K562 (cell line): ENCODE data around the gene AP2M1. TPM values are rescaled to one million over a fixed set of nuclear protein-coding genes. Genes with fewer than 3 reads are reported as not detected.
A peak's percentile ranks its signal among the peaks of the same experiment; 100 is the strongest.

Experiments used
- CHD7 ChIP-seq: fragments of 200-600 bp; sonication (generic); IDR thresholded peaks from one replicate; pipeline ENCODE4 v1.6.1; 2012; ENCODE audit warnings: mild to moderate bottlenecking, low read depth, low read length, inconsistent platforms
- CTCF ChIP-seq, 3 experiments: IDR thresholded peaks in 2 of 3; conservative IDR thresholded peaks in 1 of 3; 2 replicates each; pipeline ENCODE4 v1.5.1; 2011 to 2012; ENCODE audit warnings: low read length in 3 of 3, mild to moderate bottlenecking in 3 of 3, control low read depth in 2 of 3, improper control_type of control experiment in 1 of 3, inconsistent platforms in 1 of 3, low read depth in 1 of 3, mixed read lengths in 1 of 3, moderate library complexity in 1 of 3; ENCODE audit not compliant: insufficient read depth in 2 of 3
- MAX ChIP-seq: sonication (generic); formaldehyde crosslinking; IDR thresholded peaks from 2 replicates; pipeline ENCODE4 v1.9.0; 2022; ENCODE audit warnings: mild to moderate bottlenecking, missing genetic modification reagents
- PHB ChIP-seq: fragments of 250-450 bp; sonication (Bioruptor Pico); IDR thresholded peaks from 2 replicates; pipeline ENCODE4 v1.5.0; 2021
- PRDM10 ChIP-seq: fragments of 450-650 bp; IDR thresholded peaks from 2 replicates; pipeline ENCODE4 v1.6.1; 2018; ENCODE audit not compliant: partially characterized antibody
- TFAM ChIP-seq: fragments of 250-450 bp; sonication (Bioruptor Pico); conservative IDR thresholded peaks from 2 replicates; pipeline ENCODE4 v1.5.0; 2021; ENCODE audit warnings: mild to moderate bottlenecking, moderate library complexity
- ZNF133 ChIP-seq: fragments of 250-450 bp; sonication (Bioruptor Pico); IDR thresholded peaks from 2 replicates; pipeline ENCODE4 v1.4.0; 2020; ENCODE audit warnings: mild to moderate bottlenecking
- polyA plus RNA-seq, 8 experiments: library from polyadenylated mRNA; depleted of rRNA in 4 of 8; stranded (reverse) in 5 of 8; unstranded in 3 of 8; fragments of >200 nt; fragmentation: Nextera tagmentation in 2 of 8; fragmentation: Illumina TruSeq in 1 of 8; extraction: Ambion mirVana in 2 of 8; extraction: Trizol in 1 of 8; gene quantifications; 2 replicates each; pipeline versions ENCODE4 v1.2.1 to v1.2.3, GENCODE V29; 2011 to 2014; ENCODE audit warnings: inconsistent platforms in 1 of 8, missing spikeins in 1 of 8
- total RNA-seq, 7 experiments: library from RNA; depleted of rRNA in 6 of 7; stranded (reverse); fragments of >200 nt in 6 of 7; fragmentation: Illumina TruSeq in 2 of 7; extraction: Trizol in 2 of 7; gene quantifications; 2 replicates each; pipeline versions ENCODE4 v1.2.1 to v1.2.3, GENCODE V29; 2011 to 2021; ENCODE audit warnings: low replicate concordance in 1 of 7

Gene AP2M1
- total and polyA plus RNA-seq, 9 of the 15 experiments (the other 6 are each of a cell fraction or from before 2014, with no cell fraction given): 118 to 505 (median 296) TPM

- no peak for TF ChIP-seq CHD7
- peak; percentile 56 to 77 (median 74) for TF ChIP-seq CTCF (IDR thresholded peaks at IDR 0.05 in 2 of 3, conservative IDR thresholded peaks at IDR 0.05 in 1 of 3; ENCODE audit: insufficient read depth in 2 of 3, low read depth in 1 of 3, low read length in 3 of 3)
- TF ChIP-seq MAX (CRISPR knock-in tag): no peak
- no peak for TF ChIP-seq PHB (CRISPR knock-in tag)
- TF ChIP-seq ZNF133 (CRISPR knock-in tag): no peak
- no peak for TF ChIP-seq TFAM (CRISPR knock-in tag)
- TF ChIP-seq PRDM10: no peak
Measured at GRCh38 chr3:184129012-184129411, 45.6 kb upstream of the AP2M1 start (continued).
